GM12872 (cell line): ENCODE results near the gene SGO2.

Experiments
- TF ChIP-seq, protein P1 (sequence below): IDR thresholded peaks from 3 replicates; pipeline ENCODE4 v1.5.1; 2011; ENCODE audit warnings: low read depth, mild to moderate bottlenecking, low read length, moderate library complexity; ENCODE audit not compliant: insufficient read depth

The SGO2 gene

DNA sequence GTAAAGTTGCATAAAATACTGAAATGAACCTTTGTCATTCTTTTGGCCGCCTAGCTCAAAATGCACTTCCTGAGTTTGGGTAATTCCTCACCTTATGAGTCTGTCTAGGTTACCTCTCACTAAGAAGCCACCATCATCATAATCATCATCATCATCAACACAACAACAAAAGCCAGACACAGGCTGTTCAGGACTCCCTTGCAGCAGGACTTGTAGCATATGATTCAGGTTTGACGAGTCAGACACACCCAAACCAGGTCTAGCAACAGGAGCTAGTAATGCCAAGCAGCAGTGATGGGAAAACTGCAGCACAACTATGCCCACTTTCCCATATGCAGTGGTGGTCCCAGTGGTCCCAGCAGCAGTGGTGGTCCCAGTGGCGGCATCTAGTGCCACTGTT, 2.8 kb upstream of the SGO2 start:
- TF ChIP-seq, protein P1, sequence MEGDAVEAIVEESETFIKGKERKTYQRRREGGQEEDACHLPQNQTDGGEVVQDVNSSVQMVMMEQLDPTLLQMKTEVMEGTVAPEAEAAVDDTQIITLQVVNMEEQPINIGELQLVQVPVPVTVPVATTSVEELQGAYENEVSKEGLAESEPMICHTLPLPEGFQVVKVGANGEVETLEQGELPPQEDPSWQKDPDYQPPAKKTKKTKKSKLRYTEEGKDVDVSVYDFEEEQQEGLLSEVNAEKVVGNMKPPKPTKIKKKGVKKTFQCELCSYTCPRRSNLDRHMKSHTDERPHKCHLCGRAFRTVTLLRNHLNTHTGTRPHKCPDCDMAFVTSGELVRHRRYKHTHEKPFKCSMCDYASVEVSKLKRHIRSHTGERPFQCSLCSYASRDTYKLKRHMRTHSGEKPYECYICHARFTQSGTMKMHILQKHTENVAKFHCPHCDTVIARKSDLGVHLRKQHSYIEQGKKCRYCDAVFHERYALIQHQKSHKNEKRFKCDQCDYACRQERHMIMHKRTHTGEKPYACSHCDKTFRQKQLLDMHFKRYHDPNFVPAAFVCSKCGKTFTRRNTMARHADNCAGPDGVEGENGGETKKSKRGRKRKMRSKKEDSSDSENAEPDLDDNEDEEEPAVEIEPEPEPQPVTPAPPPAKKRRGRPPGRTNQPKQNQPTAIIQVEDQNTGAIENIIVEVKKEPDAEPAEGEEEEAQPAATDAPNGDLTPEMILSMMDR, result no peak

DNA sequence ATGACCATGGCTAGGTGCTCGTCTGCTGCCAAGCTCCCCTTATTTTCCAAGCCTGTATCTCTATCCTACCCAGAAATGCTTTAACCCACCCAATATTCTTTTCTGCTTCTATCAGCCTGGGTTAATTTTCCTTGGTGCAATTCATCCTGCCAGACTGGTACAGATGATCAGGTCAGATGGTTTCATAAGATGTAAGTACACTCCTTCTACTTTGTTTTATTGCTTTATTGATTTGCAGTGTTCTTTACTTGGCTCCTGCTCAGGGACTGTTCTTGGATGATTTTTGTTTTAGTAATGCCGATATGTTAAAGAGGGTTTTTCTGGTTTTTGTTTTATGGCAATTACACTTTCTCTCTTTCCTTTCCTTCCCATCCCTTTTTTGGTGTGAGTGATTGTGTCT, 2.4 kb upstream of the SGO2 start:
- TF ChIP-seq, protein P1, result no peak

DNA sequence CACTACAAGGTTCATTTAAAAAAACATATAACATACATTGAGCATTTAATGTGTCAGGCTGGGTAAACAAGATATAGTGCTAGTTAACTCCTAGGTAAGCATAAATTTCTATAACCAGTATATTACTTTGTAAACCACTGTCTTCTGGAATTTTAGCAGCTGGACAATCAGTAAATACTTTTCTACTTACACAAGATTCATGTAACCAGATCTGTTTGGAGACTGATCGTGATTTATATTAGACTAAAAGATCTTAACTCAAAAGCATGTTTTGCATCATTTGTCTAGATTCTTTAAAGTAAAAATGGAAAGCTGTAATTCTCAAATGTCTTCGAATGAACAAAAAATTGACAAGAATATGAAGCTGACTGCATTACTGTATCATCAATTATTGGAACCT, 941 bp upstream of the SGO2 start:
- TF ChIP-seq, protein P1, result no peak

DNA sequence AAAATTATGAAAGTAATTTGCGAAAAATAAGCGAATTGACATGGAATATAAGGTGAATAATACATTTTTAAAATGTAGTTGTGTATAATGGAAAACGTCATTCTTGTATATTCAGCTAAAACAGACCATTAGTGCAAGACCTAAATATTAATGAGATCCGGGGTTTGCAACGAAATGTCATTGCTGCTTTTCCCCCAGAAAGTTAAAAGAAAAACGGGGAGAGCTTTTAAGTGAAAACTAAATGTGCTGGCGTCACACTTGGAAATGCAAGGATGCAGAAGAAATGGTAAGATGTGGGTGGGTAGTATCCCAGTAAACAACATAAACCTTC, 491 bp upstream of the SGO2 start:
- TF ChIP-seq, protein P1, result no peak

DNA sequence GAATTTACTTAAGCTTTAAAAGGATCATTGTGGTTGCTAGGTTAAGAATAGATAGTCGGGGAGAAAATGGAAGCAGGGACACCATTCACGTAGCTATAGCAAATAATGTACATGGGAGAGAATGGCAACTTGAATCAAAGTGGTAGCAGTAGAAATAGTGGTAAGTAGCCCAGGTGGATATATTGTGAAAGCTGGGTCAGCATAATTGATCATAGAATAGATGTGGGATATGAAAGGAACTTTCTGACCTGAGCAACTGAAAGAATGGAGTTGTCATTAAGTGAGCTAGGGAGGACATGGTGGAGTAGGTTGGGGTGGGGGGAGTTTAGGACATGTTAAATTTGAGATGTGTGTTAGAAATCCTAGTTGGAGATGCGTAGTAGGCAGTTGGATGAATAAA, 2.2 kb downstream of the SGO2 start:
- TF ChIP-seq, protein P1, result no peak

DNA sequence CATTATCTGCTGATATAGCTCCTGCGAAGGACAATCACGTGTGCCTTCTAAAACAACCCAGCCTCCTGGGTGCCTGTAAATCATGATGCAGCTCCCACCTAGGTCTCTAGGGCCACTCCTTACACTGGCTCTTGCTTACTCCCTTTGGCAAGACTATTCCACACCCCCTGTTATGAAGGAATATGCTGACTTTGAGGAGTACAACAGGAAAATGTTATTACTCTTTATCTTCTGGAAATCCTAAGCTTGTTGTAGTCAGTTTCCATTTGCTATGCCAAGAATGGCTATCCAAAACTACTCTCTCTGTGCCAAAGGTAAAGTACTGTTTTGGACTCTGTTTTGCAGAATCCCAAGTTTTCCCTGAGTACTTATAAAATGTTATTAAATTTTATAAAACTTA, 7.7 kb downstream of the SGO2 start:
- TF ChIP-seq, protein P1, result no peak

DNA sequence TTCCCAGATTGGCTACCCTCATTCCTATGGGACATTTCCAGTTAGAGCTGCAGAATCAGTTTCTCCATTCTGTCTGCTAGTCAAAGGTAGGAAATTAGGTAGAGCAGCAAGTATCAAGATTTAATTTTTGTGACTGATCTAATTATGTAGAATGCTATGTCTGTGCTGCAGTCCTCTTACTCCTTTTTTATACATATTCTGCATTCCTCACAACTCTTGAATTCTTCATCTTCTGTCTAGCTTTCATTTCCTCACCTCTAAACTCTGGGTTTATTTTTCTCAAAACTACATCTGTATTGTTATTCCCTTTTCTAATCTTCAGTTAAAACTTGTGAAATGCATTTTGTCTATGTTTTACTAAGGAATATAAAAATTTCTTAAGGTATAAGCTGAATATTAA, 8.6 kb downstream of the SGO2 start:
- TF ChIP-seq, protein P1, result no peak

DNA sequence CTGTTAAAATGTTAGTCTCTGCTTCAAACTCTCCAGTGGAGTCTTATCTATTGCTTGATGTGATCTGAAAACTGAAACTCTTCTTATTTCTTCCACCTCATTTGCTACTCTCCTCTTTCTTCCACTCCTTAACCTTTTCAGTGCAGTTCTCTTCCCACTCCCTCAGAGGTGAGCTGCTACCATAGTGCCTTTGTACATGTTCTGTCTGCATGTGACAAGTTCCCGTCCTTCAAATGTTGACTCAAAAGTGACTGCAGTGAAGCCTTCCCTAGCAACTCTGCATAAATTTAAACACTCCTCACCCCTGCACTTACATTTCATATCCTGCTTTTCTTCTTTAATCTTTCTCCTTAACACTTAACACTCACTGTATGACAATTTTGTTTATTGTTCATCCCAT, 12.1 kb downstream of the SGO2 start:
- TF ChIP-seq, protein P1, result no peak
